ENCODE data around the gene ORM2.
"Not testable (repeated sequence)": the region's sequence is repeated elsewhere in the genome, so short reads cannot be mapped to it uniquely, and the experiment has no call there.

ORM2 gene

DNA sequence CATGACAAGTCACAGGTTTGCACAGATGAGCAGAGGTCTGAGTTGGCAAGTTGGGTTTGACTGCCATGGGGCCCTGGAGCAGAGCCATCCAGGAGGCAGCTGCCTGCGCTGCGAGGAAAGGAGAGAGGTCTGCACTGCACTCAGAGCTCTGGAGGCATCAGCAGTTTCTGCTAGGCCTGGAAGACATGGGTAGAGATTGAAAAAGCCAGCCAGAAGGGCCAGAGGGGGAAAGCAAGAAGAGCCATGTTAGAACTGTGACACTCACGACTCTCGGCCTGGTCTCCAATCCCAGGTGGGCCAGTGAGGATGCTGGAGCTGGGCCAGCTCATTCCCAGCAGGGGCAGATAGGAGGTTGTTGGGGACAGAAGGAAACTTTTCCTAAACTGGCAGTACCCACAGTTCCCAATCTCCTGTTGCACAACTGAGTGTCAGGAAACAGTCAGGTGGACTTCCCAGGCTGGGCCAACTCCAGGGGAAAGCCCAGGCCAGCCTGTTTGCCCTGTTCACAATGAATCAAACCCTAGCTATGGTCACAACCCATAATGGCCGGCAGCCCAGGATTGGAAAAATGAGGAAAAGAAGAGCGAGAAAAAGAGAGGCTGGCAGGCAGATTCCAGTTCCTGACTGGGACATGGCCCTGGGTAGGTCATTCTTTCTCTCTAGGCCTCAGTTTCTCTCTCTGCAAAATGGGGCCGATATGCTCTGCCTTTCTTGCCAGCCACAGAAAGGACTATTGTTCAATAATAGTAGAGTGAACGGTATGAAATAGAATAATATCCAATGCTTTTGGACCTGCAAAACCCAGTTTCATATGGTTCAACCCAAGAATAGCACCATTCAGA lies 14.6 kb upstream of the ORM2 start:
- no peak for DNase-seq (ENCODE audit: low spot score)

GRCh38 chr9:114315723-114316363 lies 13.8 kb upstream of the ORM2 start:
- no peak for DNase-seq (ENCODE audit: low spot score)

DNA sequence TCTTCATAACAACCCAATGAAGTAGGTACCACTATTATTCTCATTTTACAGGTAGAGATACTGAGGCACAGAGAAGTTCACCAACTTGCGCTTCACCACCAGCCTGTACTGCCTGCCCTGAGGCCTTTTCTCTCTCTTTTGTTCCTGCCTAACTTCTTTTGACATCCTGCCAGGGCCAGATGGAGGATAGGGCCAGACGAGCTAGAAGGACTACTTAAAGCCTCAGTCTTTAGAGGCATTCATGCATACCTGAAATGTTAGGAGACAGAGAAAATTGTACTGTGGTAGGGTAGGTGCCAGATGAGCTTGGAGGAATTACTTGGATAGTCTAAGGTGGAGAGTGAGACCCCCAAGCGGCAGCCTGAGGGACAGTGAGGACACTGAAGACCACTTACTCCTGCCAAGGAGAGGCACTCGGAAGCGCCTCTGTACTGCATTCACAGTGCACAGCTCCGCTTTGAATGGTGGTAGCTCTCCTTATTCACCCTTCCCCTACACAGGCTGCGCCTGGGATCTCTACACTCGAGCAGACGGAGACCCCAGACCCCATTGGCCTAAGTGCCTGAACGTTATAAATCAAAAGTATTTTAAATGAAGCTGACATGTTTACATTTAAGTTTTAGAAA lies 13.0 kb upstream of the ORM2 start:
- DNase-seq (ENCODE audit: low spot score), result no peak

GRCh38 chr9:114317665-114318357 lies 11.9 kb upstream of the ORM2 start:
- DNase-seq (ENCODE audit: low spot score), result peak; percentile 65

- DNase-seq (ENCODE audit: low spot score), result no peak
These were observed 11.3 kb upstream of the ORM2 start for GRCh38 chr9:114318416-114318815.

GRCh38 chr9:114319147-114319546 lies 10.5 kb upstream of the ORM2 start:
- DNase-seq (ENCODE audit: low spot score), result no peak

DNA sequence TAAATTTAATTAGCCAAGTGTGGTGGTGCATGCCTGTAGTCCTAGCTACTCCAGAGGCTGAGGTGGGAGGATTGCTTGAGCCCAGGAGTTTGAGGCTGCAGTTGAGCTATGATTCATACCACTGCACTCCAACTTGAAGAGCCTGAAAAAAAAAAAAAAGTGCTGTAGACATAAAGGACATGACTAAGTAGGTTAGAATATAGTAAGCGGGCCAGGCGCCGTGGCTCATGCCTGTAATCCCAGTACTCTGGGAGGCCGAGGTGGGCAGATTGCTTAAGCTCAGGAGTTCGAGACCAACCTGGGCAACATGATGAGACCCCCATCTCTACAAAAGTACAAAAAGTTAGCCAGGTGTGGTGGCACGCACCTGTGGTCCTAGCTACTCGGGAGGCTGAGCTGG lies 9.0 kb upstream of the ORM2 start:
- DNase-seq (ENCODE audit: low spot score), result peak; percentile 88

DNA sequence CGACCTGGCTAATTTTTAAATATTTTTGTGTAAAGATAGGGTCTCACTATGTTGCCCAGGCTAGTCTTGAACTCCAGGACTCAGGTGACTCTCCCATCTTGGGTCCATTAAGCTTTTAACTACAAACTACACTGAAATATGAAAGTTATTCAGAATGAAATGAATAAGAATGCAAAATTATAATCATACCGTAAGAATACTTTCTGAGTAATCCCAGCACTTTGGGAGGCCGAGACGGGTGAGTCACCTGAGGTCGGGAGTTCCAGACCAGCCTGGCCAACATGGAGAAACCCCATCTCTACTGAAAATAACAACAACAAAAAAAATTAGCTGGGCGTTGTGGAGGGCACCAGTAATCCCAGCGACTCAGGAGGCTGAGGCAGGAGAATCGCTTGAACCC lies 7.9 kb upstream of the ORM2 start:
- DNase-seq (ENCODE audit: low spot score), result peak; percentile 63

DNA sequence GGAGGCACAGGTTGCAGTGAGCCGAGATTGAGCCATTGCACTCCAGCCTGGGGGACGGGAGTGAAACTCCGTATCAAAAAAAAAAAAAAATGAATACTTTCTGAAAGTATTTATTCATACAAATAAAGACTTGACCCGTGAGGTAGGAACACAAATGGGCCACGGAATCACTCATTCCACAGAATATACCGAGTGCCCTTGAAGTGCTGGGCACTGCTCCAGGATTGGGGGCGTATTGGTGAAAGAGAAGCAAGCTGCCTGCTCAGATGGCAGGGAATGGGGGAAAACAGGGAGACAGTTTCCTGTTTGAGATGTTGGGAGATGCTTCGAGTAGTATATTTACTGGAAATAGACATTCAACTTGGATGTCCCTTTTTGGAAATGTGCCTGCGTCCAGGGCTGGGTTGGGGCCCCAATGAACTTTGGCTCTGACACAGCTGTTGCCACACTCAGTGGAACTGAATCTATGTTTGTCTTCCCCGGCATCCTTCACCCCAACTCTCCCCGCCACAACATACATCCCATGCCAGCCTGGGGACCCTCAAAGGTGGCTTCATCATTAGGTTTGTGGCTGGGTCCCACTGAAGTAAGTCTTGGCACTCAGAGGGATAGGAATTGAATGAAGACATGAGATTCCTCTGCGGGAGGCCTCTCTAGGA lies 7.4 kb upstream of the ORM2 start:
- DNase-seq (ENCODE audit: low spot score), result not testable (repeated sequence)

GRCh38 chr9:114322831-114323531 lies 6.7 kb upstream of the ORM2 start, which contains the start of gene ORM1:
ORM1 (plus strand) TSS chr9:114323098; CDS start chr9:114323134, 36 bp downstream.
- not testable (repeated sequence) for DNase-seq (ENCODE audit: low spot score)

- not testable (repeated sequence) for DNase-seq (ENCODE audit: low spot score)
These were observed 5.8 kb upstream of the ORM2 start for GRCh38 chr9:114323849-114324248.

- no peak for DNase-seq (ENCODE audit: low spot score)
These were observed 5.2 kb upstream of the ORM2 start for GRCh38 chr9:114324492-114324891.

DNA sequence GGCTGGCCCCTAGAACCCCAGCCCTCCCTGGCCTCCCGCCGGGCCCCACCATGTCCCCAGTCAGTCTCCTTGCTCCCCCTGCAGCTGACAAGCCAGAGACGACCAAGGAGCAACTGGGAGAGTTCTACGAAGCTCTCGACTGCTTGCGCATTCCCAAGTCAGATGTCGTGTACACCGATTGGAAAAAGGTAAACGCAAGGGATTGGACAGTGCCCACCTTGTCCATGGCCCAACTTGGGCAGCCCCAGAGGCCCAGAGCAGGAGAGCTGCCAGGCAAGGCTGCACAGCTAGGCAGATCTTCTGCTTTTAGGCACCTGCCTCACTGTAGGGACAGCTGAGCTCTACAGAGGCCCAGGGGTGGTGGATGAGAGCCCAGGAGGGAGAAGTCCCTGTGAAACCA lies 4.7 kb upstream of the ORM2 start:
- DNase-seq (ENCODE audit: low spot score), result not testable (repeated sequence)

DNA sequence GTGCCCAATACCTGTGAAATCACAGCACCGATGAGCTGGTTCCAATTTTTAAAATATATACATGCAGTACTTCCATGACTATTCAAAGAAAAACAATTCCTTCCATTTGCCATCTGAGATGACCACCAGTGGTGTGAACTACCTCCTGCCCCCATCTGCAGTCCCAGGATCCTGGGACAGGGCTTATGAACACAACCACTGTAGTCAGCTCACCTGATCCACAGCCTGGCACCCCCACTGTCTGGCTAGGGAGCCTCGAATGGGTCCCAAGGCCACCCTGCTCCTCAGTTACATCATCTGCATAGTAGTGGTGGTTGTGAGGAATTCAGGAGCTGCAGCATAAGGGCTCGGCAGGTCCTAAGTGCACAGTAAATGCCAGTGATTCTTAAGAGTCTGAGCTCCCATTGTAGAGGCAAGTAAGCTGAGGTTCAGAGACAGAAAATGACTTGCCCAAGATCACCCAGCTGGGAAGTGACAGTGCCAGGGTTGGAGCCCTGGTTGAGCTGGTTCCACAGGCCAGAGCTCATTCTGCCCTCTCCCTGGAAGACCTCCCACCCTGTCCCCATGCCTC lies 3.9 kb upstream of the ORM2 start:
- DNase-seq (ENCODE audit: low spot score), result not testable (repeated sequence)

DNA sequence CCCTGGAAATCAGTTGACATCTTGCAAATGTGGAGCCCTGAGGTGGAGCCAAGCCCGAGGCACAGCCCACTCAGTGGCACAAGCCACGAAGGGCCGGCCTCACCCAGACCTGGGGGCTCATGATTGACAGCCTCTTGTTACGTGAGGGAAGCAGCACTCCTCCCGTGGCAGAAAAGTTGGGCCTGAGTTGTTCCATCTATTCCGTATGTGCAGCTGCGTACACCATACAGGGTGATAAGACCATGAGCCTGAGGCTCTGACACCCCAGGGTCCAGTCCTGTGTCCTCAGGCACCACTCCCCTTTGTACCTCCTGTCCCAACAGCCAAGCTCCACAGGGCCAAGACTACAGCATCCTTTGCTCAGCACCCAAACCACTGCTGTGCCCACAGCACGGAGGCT lies 1.9 kb upstream of the ORM2 start:
- DNase-seq (ENCODE audit: low spot score), result no peak

GRCh38 chr9:114328357-114328820 lies 1.3 kb upstream of the ORM2 start:
- not testable (repeated sequence) for DNase-seq (ENCODE audit: low spot score)

GRCh38 chr9:114328937-114329624 lies 588 bp upstream of the ORM2 start:
- DNase-seq (ENCODE audit: low spot score), result not testable (repeated sequence)

GRCh38 chr9:114330636-114331035 lies 967 bp downstream of the ORM2 start:
- DNase-seq (ENCODE audit: low spot score), result no peak

GRCh38 chr9:114331229-114332195 lies 1.8 kb downstream of the ORM2 start:
- DNase-seq (ENCODE audit: low spot score), result not testable (repeated sequence)
